ENCODE data around the gene TCIRG1. TPM values are rescaled to one million over a fixed set of nuclear protein-coding genes. Genes with fewer than 3 reads are reported as not detected.

The TCIRG1 gene
- total RNA-seq, 1 experiment from 2014 or later = 203 TPM

- DNase-seq (no peak), ATAC-seq (no peak)
- H3K79me2 ChIP-seq (ENCODE audit: low read length) = no peaks in the 10 kb centered on the region
- no peak for TF ChIP-seq EZH2 (IDR thresholded peaks at IDR 0.05; ENCODE audit: low read length, unreplicated experiment)
- TF ChIP-seq, protein P1, sequence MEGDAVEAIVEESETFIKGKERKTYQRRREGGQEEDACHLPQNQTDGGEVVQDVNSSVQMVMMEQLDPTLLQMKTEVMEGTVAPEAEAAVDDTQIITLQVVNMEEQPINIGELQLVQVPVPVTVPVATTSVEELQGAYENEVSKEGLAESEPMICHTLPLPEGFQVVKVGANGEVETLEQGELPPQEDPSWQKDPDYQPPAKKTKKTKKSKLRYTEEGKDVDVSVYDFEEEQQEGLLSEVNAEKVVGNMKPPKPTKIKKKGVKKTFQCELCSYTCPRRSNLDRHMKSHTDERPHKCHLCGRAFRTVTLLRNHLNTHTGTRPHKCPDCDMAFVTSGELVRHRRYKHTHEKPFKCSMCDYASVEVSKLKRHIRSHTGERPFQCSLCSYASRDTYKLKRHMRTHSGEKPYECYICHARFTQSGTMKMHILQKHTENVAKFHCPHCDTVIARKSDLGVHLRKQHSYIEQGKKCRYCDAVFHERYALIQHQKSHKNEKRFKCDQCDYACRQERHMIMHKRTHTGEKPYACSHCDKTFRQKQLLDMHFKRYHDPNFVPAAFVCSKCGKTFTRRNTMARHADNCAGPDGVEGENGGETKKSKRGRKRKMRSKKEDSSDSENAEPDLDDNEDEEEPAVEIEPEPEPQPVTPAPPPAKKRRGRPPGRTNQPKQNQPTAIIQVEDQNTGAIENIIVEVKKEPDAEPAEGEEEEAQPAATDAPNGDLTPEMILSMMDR (conservative IDR thresholded peaks at IDR 0.05; ENCODE audit: low read depth, low read length) = no peak
- TF ChIP-seq EZH2phosphoT487 (IDR thresholded peaks at IDR 0.05; ENCODE audit: borderline replicate concordance, low read length) = no peak
- no peak overlapping the region for H3K9ac ChIP-seq (ENCODE audit: low read length)
- intact Hi-C loops (cut with micrococcal nuclease) = no loop called here
- H3K9me3 ChIP-seq (ENCODE audit: low read length) = no peaks in the 10 kb centered on the region
- peaks cover 30% of the 10 kb centered on the region for H3K36me3 ChIP-seq (ENCODE audit: low read depth, low read length)
- no peaks in the 10 kb centered on the region for H4K20me1 ChIP-seq (ENCODE audit: low read length)
- H3K4me1 ChIP-seq (ENCODE audit: insufficient read depth, low read length) = no peaks in the 10 kb centered on the region
- ChIA-PET POLR2A (ENCODE audit: unreplicated experiment) (no interaction called here), CTCF (no interaction called here)
- no peak overlapping the region for H3K4me2 ChIP-seq (ENCODE audit: low read length)
- BruUV-seq (replicated peaks) = no TSS peak
- H2AFZ ChIP-seq (ENCODE audit: low read length) = no peak overlapping the region
- H3K27me3 ChIP-seq (ENCODE audit: low read length) = no peaks in the 10 kb centered on the region
- no peaks in the 10 kb centered on the region for H3F3A ChIP-seq (ENCODE audit: low read length, unreplicated experiment)
- H3K27ac ChIP-seq (ENCODE audit: low read length) = no peak overlapping the region
- H3K4me3 ChIP-seq (ENCODE audit: low read length) = no peak overlapping the region
- H3K9me2 ChIP-seq (replicated peaks; ENCODE audit: low read length) = no peaks in the 10 kb centered on the region
Observed at GRCh38 chr11:68056317-68057285, 17.8 kb downstream of the TCIRG1 start.

GRCh38 chr11:68057807-68058206 is 19.0 kb downstream of the TCIRG1 start:
- Histone ChIP-seq H3K36me3 (ENCODE audit: low read depth, low read length) (peaks cover 42% of the 10 kb centered on the region), H3K4me1 (ENCODE audit: insufficient read depth, low read length) (no peaks in the 10 kb centered on the region), H3K27ac (ENCODE audit: low read length) (no peak overlapping the region), H4K20me1 (ENCODE audit: low read length) (no peaks in the 10 kb centered on the region), H3K9me2 (replicated peaks; ENCODE audit: low read length) (no peaks in the 10 kb centered on the region), H2AFZ (ENCODE audit: low read length) (no peak overlapping the region), H3K9me3 (ENCODE audit: low read length) (no peaks in the 10 kb centered on the region), H3K9ac (ENCODE audit: low read length) (no peak overlapping the region), H3F3A (ENCODE audit: low read length, unreplicated experiment) (no peaks in the 10 kb centered on the region), H3K79me2 (ENCODE audit: low read length) (no peaks in the 10 kb centered on the region), H3K27me3 (ENCODE audit: low read length) (no peaks in the 10 kb centered on the region), H3K4me3 (ENCODE audit: low read length) (no peak overlapping the region), H3K4me2 (ENCODE audit: low read length) (no peak overlapping the region)
- BruUV-seq (replicated peaks) = no TSS peak
- no peak for DNase-seq
- intact Hi-C loops (cut with micrococcal nuclease) = no loop called here
- POLR2A ChIA-PET (ENCODE audit: unreplicated experiment) = no interaction called here
- ATAC-seq = no peak
- TF ChIP-seq EZH2 (IDR thresholded peaks at IDR 0.05; ENCODE audit: low read length, unreplicated experiment) = no peak
- TF ChIP-seq, protein P1 (conservative IDR thresholded peaks at IDR 0.05; ENCODE audit: low read depth, low read length) = no peak
- TF ChIP-seq EZH2phosphoT487 (IDR thresholded peaks at IDR 0.05; ENCODE audit: borderline replicate concordance, low read length) = no peak
- CTCF ChIA-PET = no interaction called here

GRCh38 chr11:68061508-68061907 is 22.7 kb downstream of the TCIRG1 start:
- no peak for DNase-seq
- Histone ChIP-seq H3K4me2 (ENCODE audit: low read length) (no peak overlapping the region), H3K4me3 (ENCODE audit: low read length) (no peak overlapping the region), H3K9me3 (ENCODE audit: low read length) (no peaks in the 10 kb centered on the region), H3K27me3 (ENCODE audit: low read length) (no peaks in the 10 kb centered on the region), H3K9me2 (replicated peaks; ENCODE audit: low read length) (no peaks in the 10 kb centered on the region), H3K4me1 (ENCODE audit: insufficient read depth, low read length) (no peaks in the 10 kb centered on the region), H4K20me1 (ENCODE audit: low read length) (no peaks in the 10 kb centered on the region), H3K36me3 (ENCODE audit: low read depth, low read length) (peaks cover 69% of the 10 kb centered on the region), H2AFZ (ENCODE audit: low read length) (no peak overlapping the region), H3K27ac (ENCODE audit: low read length) (no peak overlapping the region), H3F3A (ENCODE audit: low read length, unreplicated experiment) (no peaks in the 10 kb centered on the region), H3K9ac (ENCODE audit: low read length) (no peak overlapping the region), H3K79me2 (ENCODE audit: low read length) (no peaks in the 10 kb centered on the region)
- TF ChIP-seq EZH2phosphoT487 (IDR thresholded peaks at IDR 0.05; ENCODE audit: borderline replicate concordance, low read length) (no peak), EZH2 (IDR thresholded peaks at IDR 0.05; ENCODE audit: low read length, unreplicated experiment) (no peak)
- TF ChIP-seq, protein P1 (conservative IDR thresholded peaks at IDR 0.05; ENCODE audit: low read depth, low read length) = no peak
- BruUV-seq (replicated peaks) = no TSS peak
- CTCF ChIA-PET = no interaction called here
- intact Hi-C loops (cut with micrococcal nuclease) = no loop called here
- POLR2A ChIA-PET (ENCODE audit: unreplicated experiment) = no interaction called here
- ATAC-seq = no peak

Data from PC-3 (cell line).